Measurements from ENCODE around the gene MYOF. TPM values are rescaled to one million over a fixed set of nuclear protein-coding genes. Genes with fewer than 3 reads are reported as not detected.

Gene MYOF
- total and polyA plus RNA-seq, 2 of the 8 experiments (the other 6 are each of a cell fraction or from before 2014, with no cell fraction given), result 0.98 to 2.3 TPM

- TF ChIP-seq EP300 (IDR thresholded peaks at IDR 0.05; ENCODE audit: borderline replicate concordance in 1 of 2, low read depth in 2 of 2, low read length in 2 of 2), result peak; percentile 19 to 94; a peak in 2 of 3 replicates
- TF ChIP-seq YY1 (IDR thresholded peaks at IDR 0.05; ENCODE audit: low read depth, low read length), result peak; percentile 64; the same call in 1 of the 2 replicates
- TF ChIP-seq RAD21 (IDR thresholded peaks at IDR 0.05 in 1 of 2, conservative IDR thresholded peaks at IDR 0.05 in 1 of 2; ENCODE audit: low read depth in 2 of 2, low read length in 2 of 2), result peak in 1 of 2 experiments; percentile 21; a peak in 1 of 4 replicates
- peak; percentile 7; the same call in 1 of the 2 replicates for TF ChIP-seq JUN (IDR thresholded peaks at IDR 0.05; ENCODE audit: low read depth, low read length)
- no peak for TF ChIP-seq POU5F1 (IDR thresholded peaks at IDR 0.05; ENCODE audit: low read depth, low read length)
- peak; percentile 89 for TF ChIP-seq POLR2AphosphoS5 (IDR thresholded peaks at IDR 0.05; ENCODE audit: low read depth, low read length)
- peak; percentile 55 to 78 for TF ChIP-seq POLR2A (IDR thresholded peaks at IDR 0.05; ENCODE audit: control extremely low read depth in 1 of 2, low read depth in 2 of 2, low read length in 2 of 2)
- TF ChIP-seq SUZ12 (IDR thresholded peaks at IDR 0.05; ENCODE audit: low read length), result no peak
- peak; percentile 40 to 86; a peak in 2 of 4 replicates for TF ChIP-seq SIN3A (conservative IDR thresholded peaks at IDR 0.05 in 1 of 2, IDR thresholded peaks at IDR 0.05 in 1 of 2; ENCODE audit: low read depth in 1 of 2, low read length in 2 of 2)
- TF ChIP-seq MAX (IDR thresholded peaks at IDR 0.05), result peak; percentile 57; the same call in 1 of the 2 replicates
- TF ChIP-seq ATF2 (IDR thresholded peaks at IDR 0.05; ENCODE audit: low read length), result no peak
- peak; percentile 89 for TF ChIP-seq TEAD4 (IDR thresholded peaks at IDR 0.05; ENCODE audit: low read depth, low read length)
- peak; percentile 99 for TF ChIP-seq KDM1A (IDR thresholded peaks at IDR 0.05; ENCODE audit: borderline replicate concordance, low read length)
- TF ChIP-seq SP2 (IDR thresholded peaks at IDR 0.05; ENCODE audit: low read length), result no peak
- no peak for TF ChIP-seq RBBP5 (IDR thresholded peaks at IDR 0.05; ENCODE audit: borderline replicate concordance, low read depth, low read length)
- TF ChIP-seq ASH2L (IDR thresholded peaks at IDR 0.05; ENCODE audit: low read length), result peak; percentile 44
- peak; percentile 84 for TF ChIP-seq TAF1 (IDR thresholded peaks at IDR 0.05; ENCODE audit: low read depth, low read length)
- peak; percentile 28 to 90; a peak in 2 of 4 replicates for TF ChIP-seq HDAC2 (IDR thresholded peaks at IDR 0.05; ENCODE audit: borderline replicate concordance in 1 of 2, low read depth in 2 of 2, low read length in 2 of 2)
- TF ChIP-seq SP1 (IDR thresholded peaks at IDR 0.05; ENCODE audit: low read depth, low read length), result peak; percentile 85
Observed at GRCh38 chr10:93445097-93445960, 36.8 kb downstream of the MYOF start (continued).
